Measurements from ENCODE around the gene CDK13.
"Not testable (repeated sequence)": the region's sequence is repeated elsewhere in the genome, so short reads cannot be mapped to it uniquely, and the experiment has no call there.

Gene CDK13

GRCh38 chr7:40095695-40096327 lies 145.8 kb downstream of the CDK13 start:
- in situ Hi-C loops (cut with MboI; ENCODE audit: low sequenced_read_pairs) = no loop called here

DNA sequence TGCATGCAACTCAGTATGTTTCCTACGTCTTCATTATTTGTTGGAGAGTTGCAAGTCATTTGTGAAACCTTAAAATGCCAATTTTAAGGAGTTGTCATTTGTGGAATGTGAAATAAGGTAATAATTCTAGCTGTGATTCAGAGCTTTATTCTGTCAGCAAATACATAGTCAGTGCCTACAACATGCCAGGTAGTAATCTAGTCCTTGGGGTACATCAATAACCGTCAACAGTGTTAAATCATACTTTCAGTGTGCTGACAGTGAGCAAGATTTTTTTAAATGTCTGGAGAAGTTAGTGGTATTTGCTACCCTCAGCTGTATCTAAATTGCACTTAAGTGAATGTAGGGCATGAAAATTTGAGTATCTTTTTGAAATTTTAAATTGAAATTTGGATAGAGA lies 147.7 kb downstream of the CDK13 start:
- in situ Hi-C loops (cut with MboI; ENCODE audit: low sequenced_read_pairs) = no loop called here

GRCh38 chr7:40098810-40099209 lies 148.8 kb downstream of the CDK13 start:
- in situ Hi-C loops (cut with MboI; ENCODE audit: low sequenced_read_pairs) = no loop called here

DNA sequence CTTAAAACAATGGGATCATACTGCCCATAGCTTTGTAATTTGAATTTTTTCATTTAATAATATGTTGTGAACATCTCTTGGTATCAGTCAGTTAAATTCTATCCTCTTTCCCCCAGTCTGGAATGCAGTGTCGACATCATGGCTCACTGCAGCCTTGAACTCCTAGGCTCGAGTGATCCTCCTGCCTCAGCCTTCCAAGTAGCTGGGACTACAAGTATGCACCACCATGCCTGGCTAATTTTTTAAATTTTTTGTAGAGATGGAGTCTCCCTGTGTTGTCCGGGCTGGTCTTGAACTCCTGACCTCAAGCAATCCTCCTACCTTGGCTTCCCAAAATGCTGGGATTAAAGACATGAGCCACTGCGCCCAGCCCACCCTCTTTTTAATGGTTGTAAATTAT lies 149.8 kb downstream of the CDK13 start:
- in situ Hi-C loops (cut with MboI; ENCODE audit: low sequenced_read_pairs) = no loop called here

- in situ Hi-C loops (cut with MboI; ENCODE audit: low sequenced_read_pairs) = no loop called here
Observed at GRCh38 chr7:40101201-40101600, 151.1 kb downstream of the CDK13 start.

DNA sequence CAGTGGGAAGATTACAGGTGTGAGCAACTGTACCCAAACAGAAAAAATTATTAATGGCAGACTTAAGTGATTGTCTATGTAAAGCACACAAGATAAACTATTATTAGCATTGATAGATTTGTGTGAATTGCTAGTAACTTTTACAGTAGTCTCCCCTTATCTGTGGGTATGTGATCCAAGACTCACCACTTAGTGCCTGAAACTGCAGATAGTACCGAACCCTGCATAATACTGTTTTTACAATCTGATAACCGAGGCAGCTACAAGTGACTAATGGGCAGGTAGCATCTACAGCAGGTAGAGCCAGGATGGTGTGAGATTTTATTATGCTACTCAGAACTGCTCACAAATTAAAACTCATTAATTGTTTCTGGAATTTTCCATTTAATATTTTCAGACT lies 152.8 kb downstream of the CDK13 start:
- in situ Hi-C loops (cut with MboI; ENCODE audit: low sequenced_read_pairs) = no loop called here

- in situ Hi-C loops (cut with MboI; ENCODE audit: low sequenced_read_pairs) = no loop called here
Observed at GRCh38 chr7:40105879-40106473, 155.9 kb downstream of the CDK13 start.

GRCh38 chr7:40115936-40116335 lies 165.9 kb downstream of the CDK13 start:
- in situ Hi-C loops (cut with MboI; ENCODE audit: low sequenced_read_pairs) = no loop called here

DNA sequence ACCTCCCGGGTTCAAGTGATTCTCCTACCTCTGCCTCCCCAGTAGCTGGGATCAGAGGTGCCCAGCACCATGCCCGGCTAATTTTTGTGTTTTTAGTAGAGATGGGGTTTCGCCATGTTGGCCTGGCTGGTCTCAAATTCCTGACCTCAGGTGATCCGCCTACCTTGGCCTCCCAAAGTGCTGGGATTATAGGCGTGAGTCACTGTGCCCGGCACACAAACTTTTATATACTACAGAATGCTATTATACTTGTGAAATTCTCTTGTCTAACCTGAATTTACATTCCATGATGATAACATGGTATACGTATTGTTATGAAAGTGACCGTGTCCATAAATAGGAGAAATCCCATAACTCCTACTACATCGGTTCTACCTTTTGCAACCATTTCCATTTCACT lies 167.1 kb downstream of the CDK13 start:
- in situ Hi-C loops (cut with MboI; ENCODE audit: low sequenced_read_pairs) = not testable (repeated sequence)

DNA sequence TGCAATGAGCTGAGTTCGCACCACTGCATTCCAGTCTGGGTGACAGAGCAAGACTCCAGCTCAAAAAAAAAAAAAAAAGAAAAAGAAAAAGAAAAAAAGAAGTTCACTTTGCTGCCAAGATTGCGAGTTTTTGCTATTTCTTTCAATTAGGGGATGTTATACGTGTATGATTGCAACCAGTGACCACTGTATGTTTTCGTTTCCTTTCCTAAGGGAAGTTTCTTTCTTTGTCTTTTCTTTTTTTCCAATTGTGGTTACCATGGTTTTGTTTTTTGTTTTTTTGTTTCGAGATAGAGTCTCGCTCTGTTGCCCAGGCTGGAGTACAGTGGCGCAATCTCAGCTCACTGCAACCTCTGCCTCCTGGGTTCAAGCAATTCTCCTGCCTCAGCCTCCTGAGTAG lies 168.1 kb downstream of the CDK13 start:
- in situ Hi-C loops (cut with MboI; ENCODE audit: low sequenced_read_pairs) = not testable (repeated sequence)

GRCh38 chr7:40120020-40120419 lies 170.0 kb downstream of the CDK13 start:
- in situ Hi-C loops (cut with MboI; ENCODE audit: low sequenced_read_pairs) = no loop called here

- in situ Hi-C loops (cut with MboI; ENCODE audit: low sequenced_read_pairs) = not testable (repeated sequence)
Observed at GRCh38 chr7:40122100-40122939, 172.3 kb downstream of the CDK13 start.

- in situ Hi-C loops (cut with MboI; ENCODE audit: low sequenced_read_pairs) = no loop called here
Observed at GRCh38 chr7:40122940-40123254, 172.8 kb downstream of the CDK13 start.

- in situ Hi-C loops (cut with MboI; ENCODE audit: low sequenced_read_pairs) = no loop called here
Observed at GRCh38 chr7:40133561-40134427, 183.7 kb downstream of the CDK13 start.

DNA sequence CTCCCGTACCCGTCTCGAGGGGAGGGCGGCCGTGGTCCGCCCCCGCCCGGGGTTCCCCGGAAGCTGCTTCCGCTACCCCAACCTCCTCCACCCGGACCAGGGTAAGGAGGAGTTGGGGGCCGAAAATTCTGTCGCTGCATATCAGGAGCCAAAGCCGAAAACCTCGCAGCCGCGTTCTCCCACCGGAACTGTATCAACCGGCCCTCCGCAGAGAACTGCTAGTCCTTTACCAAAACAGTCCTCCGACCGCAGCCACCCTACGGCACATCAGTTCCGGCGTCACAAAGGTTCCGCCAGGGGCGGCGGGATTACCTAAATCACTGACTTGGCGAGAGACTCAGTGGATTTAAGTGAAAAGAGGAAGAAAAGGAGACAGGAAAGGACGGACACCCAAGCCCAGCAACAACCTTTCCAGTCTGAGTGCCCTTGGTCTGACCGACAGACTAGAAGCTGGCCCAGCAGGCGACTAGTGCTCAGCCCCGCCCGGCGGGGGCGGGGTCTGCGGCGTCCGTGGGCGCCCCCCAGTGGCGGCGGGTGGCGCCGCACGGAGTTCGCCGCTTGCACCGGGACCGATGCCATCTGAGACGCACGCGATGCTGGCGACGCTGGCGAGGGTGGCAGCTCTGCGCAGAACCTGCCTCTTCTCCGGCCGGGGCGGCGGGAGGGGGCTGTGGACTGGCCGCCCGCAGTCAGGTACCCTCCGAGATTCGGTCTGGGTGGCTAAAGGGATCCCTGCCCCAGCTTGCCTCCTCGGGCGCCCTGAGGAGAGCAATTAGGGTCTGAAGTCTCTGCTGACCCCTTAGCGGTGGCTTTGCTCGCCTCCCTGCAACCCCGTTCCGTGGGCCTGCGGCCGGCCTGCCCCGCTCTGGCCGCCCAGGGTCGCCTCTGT lies 184.6 kb downstream of the CDK13 start, which contains the start of the genes MPLKIP and SUGCT:
Gene MPLKIP (minus strand): TSS at position 195 of the 889 bp plus-strand sequence. CDS start 55 bp downstream, at position 140.
Gene SUGCT (plus strand): TSS at position 578 of the 889 bp plus-strand sequence.
- in situ Hi-C loops (cut with MboI; ENCODE audit: low sequenced_read_pairs) = no loop called here

DNA sequence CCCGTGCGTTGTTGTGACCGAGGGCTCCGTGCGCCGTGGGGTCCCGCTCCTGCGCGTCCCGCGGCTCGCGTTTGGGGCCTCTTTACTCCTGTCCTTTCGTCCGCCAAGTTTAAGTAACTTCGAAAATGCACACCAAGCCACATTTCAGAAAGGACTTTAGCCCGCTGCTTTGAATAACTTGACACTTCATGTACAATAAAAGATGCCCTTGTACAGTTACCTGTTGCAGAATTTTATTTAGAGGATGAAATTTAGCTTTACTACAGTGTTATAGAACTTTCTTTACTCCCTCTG lies 185.2 kb downstream of the CDK13 start:
- in situ Hi-C loops (cut with MboI; ENCODE audit: low sequenced_read_pairs) = no loop called here

DNA sequence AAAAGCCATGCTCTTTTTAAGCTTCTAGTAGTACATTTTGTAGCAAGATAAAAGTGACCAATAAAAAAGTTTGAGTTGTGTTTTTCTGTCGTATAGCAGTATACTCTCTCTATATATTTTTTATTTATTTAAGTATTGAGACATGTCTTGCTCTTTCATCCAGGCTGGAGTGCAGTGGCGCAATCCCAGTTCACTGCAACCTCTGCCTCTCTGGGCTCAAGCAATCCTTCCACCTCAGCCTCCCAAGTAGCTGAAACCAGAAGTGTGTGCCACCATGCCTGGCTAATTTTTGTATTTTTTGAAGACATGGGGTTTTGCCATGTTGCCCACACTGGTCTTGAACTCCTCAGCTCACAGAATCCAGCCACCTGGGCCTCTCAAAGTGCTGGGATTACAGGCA lies 187.5 kb downstream of the CDK13 start:
- in situ Hi-C loops (cut with MboI; ENCODE audit: low sequenced_read_pairs) = no loop called here

- in situ Hi-C loops (cut with MboI; ENCODE audit: low sequenced_read_pairs) = no loop called here
Observed at GRCh38 chr7:40138973-40139372, 188.9 kb downstream of the CDK13 start.

DNA sequence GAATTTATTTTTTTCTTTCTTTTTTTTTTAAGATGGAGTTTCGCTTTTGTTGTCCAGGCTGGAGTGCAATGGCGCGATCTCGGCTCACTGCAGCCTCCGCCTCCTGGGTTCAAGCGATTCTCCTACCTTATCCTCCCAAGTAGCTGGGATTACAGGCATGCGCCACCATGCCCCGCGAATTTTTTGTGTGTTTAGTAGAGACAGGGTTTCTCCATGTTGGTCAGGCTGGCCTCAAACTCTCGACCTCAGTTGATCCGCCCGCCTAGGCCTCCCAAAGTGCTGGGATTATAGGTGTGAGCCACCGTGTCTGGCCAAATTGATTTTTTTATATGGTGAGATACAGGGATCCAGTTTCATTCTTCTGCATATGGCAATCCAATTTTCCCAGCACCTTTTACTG lies 189.8 kb downstream of the CDK13 start:
- in situ Hi-C loops (cut with MboI; ENCODE audit: low sequenced_read_pairs) = not testable (repeated sequence)

DNA sequence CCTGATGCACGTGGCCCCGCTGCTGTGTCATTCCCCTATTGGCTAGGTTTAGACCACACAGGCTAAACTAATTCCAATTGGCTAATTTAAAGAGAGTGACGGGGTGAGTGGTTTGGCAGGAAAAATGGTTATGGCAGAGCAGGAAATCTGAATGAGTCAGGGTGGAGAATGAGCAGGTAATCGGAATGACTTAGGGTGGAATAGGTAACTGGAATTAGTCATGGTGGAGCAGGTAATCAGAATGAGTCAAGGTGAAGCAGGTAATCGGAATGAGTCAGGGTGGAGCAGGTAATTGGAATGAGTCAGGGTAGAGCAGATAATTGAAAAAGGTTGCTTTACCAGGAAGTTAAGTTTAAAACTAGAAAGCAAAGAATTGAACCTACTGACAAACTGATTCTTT lies 191.9 kb downstream of the CDK13 start:
- in situ Hi-C loops (cut with MboI; ENCODE audit: low sequenced_read_pairs) = not testable (repeated sequence)

All from hTERT RPE-1 (cell line).